HG03103 (cell line): ENCODE data around the gene BNIPL.

Experiments used
- ATAC-seq: cut with Tn5 transposase; IDR thresholded peaks from one replicate; pipeline ENCODE4 v1.9.1; 2021; ENCODE audit warnings: low read depth; ENCODE audit not compliant: unreplicated experiment

The BNIPL gene, protein sequence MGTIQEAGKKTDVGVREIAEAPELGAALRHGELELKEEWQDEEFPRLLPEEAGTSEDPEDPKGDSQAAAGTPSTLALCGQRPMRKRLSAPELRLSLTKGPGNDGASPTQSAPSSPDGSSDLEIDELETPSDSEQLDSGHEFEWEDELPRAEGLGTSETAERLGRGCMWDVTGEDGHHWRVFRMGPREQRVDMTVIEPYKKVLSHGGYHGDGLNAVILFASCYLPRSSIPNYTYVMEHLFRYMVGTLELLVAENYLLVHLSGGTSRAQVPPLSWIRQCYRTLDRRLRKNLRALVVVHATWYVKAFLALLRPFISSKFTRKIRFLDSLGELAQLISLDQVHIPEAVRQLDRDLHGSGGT

DNA sequence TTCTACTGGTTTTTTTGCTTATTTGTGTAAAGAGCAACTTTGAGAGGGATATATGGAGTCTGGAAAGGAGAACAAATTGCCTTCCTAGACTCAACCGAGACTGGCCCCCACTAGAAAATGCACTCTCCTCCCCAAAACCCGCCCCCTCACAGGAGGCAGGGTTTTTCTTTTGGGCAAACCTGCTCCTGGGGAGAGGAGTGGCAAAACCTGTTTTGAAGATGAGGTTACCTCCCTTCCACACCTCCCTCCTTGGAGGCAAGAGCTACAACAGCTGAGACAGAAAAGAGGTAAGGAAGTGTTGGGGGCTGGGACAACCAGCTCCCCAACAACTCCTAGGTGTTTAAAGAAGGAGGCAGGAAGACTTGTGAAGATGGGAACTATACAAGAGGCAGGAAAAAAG is at the start of gene BNIPL:
BNIPL (plus strand) TSS at position 231 of the 400 bp plus-strand sequence; CDS start at position 371, 140 bp downstream.
- ATAC-seq, result no peak

DNA sequence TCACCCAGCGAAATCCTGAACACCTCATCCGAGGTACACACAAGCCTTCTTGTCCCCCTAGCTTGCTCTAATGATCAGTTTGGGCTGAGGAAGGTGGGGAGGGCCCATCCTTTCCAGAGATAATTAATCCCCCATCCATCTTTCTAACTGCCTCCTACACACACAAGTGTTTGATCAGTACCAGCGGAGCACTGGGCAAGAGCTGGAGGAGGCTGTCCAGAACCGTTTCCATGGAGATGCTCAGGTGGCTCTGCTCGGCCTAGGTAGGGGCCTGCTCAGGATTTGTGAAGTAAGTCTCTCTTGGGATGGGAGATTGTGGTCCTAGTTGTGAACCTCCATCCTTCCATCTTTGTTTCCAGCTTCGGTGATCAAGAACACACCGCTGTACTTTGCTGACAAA is 48.5 kb upstream of the BNIPL start:
- ATAC-seq, result no peak

DNA sequence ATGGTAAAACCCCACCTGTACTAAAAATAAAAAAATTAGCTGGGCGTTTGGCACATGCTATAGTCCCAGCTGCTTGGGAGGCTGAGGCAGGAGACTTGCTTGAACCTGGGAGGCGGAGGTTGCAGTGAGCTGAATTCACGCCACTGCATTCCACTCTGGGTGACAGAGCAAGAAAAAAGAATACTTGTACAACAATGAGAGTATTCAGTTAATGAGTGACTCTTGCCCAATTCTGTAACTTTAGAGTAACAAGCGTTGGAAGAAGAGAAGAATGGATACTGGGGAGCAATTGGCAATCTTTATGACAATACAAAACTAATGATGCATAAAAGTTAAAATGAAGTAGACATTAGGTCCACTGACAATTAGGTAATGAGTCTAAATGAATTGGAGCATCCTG is 43.8 kb upstream of the BNIPL start:
- ATAC-seq, result no peak

DNA sequence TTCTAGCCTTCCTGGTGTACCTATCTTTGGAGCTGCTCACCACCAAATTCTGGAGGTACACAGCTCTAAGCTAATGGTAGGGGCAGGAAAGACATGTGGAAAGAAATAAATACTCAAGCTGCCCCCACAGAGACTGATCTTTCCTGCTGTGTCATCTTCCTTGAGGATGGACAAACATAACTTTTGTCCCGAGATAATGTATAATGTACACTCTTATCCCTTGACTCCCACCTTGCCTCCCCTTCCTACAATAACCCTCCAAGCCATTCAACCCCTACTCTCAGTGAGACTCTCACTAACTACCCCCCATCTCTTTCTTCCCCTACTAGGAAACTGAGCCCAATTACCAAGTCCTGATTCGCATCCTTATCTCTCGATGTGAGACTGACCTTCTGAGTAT is 42.1 kb upstream of the BNIPL start:
- ATAC-seq, result no peak

DNA sequence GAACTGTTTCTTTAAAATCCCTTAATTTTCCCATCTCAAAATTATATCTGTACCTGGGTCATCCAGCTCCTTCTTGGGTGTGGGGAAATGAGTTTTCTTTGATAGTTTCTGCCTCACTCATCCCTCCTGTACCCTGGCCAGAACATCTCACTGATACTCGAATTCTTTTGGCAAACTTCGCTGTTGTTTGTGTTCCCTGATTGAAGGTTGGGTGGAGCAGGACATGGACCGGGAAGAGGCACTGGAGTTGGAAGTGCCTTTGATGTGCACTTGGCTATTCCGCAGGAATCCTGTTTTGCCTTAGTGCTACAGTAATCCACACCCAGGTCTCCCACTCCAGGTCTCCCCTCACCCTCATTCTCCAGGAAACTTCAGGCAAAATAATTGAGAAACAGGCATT is 40.9 kb upstream of the BNIPL start:
- no peak for ATAC-seq

DNA sequence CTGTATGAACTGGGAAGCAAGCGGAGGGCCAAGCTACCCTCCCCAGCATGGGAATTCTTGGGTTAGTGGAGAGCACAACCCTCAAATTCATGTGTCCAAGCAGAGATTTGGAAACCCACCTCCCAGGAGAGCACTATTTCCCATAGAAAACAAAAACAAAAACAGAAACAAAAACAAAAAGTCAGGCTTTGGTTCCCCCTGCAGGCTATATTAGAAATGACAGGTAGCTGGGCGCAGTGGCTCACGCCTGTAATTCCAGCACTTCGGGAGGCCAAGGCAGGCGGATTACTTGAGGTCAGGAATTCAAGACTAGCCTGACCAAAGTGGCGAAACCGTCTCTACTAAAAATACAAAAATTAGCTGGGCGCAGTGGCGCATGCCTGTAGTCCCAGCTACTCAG is 40.5 kb upstream of the BNIPL start:
- ATAC-seq, result no peak

DNA sequence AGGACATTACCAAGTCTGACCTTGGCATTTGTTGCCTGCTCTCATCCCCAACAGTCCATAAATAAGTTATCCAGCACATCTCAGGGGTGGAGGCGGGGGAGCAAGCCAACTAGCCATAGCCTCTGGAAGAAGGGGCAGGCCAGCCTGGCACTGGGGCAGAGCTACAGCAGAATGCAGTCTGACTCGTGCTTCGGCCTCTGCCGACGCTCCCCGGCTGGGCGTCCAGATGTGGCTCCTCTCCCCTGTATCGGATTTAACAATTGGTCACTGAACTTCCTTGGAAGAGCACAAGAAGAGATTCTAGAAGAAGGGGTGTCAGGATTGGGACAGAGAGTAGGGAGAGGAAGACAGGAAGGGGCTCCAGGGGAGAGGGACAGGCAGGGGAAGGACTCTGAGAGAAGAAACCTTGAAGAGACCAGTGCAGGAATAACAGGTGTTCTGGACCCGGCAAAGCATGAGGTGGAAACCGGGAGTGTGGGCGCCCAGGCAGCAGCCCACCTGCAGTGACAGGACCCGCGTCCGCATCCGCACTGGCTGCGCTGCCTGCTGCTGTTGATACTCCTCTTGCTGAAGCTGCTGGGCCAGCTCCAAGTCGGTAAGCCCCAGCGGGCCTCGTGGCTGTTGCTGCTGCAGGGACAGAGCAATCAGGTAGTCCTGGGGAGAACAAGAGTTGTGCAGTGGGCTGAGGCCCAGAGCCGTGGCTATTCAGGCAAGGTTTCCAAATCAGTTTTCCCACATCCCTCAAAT is 39.1 kb upstream of the BNIPL start:
- ATAC-seq, result no peak

DNA sequence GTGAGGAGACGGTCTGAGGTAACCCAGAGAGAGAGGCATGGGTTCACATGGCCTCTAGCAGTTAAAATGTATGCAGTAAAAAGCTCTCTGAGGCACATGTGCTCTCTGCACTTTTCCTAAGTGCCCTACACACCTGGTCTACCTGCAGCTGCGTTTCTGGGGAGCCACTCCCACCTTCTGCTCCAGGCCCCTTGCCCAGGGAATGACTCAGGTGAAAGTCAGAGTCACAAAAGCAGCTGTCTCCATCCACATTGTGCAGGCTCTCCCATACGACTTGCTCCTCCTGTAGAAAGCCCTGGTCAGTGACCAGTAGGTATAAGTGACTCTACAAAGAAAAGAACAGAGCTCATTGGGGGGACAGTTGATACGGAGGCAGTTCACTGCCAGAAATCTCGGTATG is 38.4 kb upstream of the BNIPL start:
- ATAC-seq, result no peak

DNA sequence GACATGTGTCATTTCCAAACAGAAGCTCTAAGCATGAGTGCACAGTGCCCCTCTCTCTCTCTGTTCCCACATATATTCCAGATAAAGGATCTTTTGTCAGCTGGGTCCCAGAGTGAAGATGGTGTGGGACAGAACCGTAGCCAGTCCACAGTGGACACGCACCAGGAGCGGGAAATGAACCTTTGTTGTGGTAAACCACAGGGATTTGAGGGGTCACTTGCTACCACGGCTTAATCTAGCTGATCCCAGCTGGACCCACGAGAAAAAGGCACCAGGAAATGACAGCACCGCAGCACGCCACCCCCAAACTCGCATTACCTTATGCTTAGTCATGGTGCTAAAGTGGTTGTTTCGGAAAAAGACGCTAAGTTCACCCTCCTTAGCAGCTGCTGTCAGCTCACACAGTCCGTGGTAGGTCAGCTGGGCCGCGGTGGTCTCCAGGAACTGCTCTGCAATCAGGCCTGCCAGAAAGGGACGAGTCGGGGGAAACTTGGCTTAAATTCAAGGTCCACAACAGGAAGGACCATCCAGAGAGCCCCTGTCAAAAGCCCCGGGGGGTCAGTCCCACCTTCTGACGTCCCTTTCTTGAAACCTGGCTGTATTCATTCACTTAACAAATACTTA is 37.2 kb upstream of the BNIPL start:
- no peak for ATAC-seq

DNA sequence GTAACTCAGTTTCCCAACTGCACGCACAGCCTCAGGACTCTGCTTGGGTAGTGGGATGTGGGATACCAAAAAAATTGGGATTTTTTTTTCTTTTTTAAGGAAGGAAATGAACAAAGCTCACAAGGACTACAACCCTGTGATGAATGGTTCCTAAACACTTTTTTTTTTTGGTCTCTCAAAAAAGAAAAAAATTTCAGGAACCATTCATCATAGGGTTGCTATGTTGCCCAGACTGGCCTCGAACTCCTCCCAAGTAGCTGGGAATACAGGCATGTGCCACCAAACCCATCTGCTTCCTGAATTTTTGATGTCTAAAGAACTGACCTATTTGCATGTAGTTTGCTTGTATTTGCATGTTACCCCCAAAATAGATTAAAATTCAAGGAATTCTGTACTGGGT is 36.5 kb upstream of the BNIPL start:
- no peak for ATAC-seq

DNA sequence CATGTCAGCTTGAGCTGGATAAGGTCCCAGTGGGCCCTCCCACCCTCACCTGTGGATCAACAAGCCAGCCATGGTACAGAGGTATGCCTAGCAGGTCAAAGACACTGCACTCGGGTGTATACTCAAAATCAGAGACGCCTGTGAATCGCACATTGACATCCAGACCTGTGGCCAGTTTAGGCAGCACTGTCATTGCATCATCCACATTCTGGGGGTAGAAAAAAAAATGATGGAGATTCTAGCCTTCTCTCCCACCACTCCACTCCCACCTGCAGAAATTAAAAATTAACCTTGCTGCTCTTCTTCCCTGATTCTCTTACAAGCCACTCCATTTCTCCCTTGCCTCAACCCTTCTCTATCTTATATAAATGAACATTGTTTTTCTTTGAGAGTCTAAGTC is 36.0 kb upstream of the BNIPL start:
- ATAC-seq, result no peak

DNA sequence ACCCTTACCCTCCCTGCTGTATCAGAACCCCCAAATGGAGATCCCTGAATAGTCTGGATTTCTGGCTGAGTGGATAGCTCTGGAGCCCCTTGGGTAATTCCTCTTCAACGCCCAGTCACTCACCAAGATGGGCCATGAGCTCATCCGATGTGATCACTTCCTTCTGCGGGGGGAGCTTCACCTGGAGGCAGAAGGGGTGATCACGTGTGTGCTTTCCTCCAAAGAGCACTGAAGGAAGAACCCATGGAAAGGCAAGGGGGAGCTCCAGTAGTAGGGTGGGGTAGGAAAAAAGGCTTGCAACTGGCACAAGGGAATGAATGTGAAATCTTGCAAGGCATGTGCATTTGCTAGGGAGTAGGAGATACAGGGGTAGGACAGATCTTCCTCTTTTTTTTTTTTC is 34.8 kb upstream of the BNIPL start:
- ATAC-seq, result no peak

DNA sequence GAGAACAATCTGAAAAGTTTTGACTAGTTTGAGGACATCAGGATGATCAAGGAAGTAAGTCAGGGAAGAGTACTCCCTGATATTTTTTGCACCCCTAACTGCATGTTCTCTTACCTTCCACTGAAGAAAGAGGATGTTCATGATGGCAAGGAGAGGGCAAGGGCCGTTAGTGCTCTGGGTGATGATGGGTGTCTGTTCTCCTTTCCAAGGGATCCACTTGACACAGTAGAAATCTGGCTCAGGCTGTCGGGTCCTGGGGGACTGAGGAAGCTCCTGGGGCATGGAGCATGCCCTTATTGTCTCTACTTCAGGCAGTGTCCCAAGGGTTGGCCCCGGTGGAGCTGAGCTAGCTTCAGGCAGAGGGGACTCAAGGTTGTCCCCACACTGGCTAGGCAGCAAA is 34.3 kb upstream of the BNIPL start:
- no peak for ATAC-seq

DNA sequence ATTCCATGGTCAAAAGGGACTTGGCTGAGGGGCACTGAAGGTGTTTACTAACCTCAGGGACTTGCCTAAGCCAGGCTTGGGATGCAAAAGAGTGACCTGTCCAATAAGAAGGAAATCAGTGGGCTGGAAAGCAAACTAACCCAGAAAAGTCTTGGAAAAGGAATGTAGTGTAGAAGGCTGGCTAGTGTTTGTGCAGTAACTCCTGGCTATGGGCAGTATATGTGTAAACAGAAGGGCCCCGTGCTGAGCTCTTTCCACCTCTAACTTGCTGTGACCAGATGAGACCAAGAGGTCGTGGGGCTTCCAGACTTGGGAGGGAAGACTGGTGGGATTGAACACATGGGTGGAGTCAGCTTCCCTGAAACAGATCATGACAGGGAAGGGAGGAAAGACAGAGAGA is 33.8 kb upstream of the BNIPL start:
- ATAC-seq, result no peak

DNA sequence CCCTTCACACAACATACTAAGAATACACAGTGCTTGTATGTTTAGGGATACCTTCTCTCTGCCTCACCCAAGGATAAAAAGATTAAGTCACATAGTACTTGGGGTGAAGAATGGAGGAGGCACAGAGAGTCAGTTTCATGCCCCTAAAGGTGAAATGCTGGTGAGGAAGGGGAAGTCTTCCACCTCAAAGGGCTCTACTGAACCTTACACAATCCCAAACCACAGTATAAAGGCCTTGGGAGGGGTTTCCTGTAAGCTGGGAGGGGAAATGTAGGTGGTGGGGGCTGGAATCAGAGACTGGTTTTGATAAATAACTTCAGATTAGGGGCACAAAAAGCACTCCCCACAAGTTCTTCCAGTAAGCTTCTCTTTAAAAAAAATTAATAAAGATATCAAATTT is 33.2 kb upstream of the BNIPL start:
- ATAC-seq, result no peak

DNA sequence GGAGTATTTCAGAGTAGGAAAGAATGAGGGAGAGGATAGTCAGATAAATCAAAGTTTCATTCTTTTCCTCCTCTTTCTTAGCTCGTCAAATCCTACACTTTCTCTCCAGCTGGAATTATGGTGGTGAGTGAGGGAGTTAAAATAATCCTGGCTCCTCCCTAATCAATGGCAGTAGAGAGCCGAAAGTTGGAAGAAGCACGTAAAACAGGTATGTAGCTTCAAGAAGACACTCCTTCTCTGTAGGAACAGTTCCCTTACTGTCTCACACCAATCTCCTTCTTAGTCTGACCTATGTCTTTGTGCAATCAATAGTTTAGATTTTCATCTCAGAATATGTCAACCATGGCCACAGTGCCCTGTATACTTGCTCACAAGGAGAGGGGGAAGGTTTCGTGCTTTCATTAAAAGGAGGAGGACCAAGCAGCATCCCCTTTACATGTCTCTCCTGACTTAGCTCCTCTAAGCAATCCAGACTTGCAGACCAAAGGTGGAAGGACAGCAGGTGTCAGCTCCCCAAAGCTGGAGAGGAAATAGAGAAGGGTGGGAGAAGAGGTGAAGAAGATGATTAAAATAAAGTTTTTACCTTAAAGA is 30.6 kb upstream of the BNIPL start:
- no peak for ATAC-seq

DNA sequence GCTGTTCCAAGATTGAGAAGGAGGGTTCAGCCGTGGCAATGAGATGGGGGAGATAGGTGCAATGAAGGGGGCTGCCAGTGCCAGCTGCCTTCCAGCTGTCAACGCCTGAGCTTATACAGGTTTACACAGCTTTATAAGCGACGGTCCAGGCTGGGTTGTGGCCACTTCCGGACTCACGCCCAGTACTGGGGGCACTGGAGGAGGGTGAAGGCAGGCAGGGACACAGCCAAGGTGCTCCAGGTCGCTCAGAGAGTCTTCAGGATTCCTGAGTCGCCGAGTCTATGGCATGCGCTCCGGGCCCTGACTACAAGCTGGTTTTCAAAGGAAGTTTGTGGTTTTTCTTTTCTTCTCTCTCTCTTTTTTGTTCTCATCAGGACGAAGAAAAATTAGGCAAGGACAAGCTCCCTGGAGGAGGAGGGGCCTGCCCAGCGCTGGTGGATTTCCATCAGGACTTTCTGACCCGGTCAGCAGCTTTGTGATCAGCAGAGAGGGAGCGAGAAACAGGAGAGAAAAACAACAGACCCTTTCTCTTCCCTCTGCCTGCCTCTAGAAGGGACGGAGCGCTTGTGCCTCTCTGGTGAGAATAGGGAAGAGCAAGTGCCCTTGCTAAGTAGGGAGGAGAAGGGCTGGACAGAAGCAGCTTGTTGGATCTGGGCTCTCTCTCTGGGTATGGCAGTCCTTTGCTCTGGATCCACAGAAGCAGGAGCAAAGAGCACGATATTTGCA is 29.9 kb upstream of the BNIPL start, which contains the start of gene MINDY1:
MINDY1 (minus strand) TSS at position 576 of the 726 bp plus-strand sequence. CDS start 4,285 bp downstream, outside the sequence.
- ATAC-seq, result no peak

DNA sequence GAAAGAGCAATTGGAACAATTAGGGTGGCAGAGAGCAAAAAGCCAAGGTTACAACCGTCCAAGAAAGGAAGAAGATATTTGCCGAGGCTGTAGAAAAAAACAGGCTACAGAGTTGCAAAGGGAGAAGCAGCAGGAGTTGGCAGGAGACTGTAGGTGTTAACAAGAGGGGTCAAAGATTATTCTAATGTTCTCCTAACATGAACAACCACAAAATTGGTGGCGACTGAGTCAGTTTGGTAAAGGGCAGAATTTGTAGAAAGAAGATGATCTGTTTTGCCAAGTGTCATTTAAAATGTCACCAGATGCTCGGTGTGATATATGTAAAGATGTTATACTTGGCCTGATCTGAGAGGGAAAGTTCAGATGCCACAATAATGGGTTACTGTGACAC is 28.5 kb upstream of the BNIPL start:
- no peak for ATAC-seq

DNA sequence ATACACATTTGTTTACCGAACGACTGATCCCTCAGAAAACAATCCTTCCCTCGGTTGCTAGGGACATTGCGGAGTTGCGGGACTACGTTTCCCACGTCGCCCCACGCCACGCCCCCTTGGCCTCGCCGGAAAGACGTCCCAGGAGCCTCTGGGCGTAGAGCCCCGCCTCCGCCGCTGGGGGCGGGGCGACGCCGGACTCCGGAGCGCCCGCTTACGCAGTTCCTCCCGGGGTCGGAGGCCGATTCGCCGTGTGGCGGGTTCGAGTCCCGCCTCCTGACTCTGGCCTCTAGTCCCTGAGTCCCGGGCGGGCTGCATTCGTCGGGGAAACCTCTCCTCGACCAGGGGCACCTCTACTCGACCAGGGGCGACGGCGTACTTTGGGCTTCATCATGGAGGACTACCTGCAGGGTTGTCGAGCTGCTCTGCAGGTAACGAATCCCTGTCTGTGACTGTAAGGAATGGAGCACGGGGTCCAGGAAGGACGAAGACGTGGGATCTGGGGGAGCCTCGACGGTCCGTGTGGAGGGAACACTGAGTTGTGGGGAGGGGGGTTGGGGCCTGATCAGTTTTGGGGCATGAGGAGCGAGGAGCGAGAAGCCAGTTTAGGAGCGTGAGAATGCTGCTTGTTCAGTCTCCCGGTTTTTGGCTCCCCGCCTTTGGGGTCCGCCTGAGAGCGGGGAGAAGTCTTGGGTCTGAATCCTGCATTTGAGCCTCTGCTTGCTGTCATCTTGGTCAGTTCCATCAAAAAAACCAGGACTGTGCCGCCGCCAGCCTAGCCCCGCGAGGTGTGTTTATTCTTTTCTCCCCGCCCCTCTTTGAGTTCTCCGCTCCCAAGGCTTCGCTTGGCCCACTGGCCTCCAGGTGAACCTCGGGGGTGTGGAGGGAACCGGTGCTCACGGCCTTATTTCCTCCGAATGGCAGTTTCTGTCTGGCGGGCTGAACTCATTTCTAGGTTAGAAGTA is 27.9 kb upstream of the BNIPL start, which contains the start of gene PRUNE1:
PRUNE1 (plus strand) TSS at position 206 of the 962 bp plus-strand sequence; CDS start at position 390, 184 bp downstream.
- peak; percentile 77 for ATAC-seq
